HG03039 (cell line): ENCODE measurements around the gene DHRS7B.
"Not testable (repeated sequence)": the region's sequence is repeated elsewhere in the genome, so short reads cannot be mapped to it uniquely, and the experiment has no call there.

ENCODE experiments used
- ATAC-seq: cut with Tn5 transposase; IDR thresholded peaks from one replicate; pipeline ENCODE4 v1.9.1; 2021; ENCODE audit warnings: mild to moderate bottlenecking, moderate library complexity; ENCODE audit not compliant: unreplicated experiment

The DHRS7B gene, protein sequence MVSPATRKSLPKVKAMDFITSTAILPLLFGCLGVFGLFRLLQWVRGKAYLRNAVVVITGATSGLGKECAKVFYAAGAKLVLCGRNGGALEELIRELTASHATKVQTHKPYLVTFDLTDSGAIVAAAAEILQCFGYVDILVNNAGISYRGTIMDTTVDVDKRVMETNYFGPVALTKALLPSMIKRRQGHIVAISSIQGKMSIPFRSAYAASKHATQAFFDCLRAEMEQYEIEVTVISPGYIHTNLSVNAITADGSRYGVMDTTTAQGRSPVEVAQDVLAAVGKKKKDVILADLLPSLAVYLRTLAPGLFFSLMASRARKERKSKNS

DNA sequence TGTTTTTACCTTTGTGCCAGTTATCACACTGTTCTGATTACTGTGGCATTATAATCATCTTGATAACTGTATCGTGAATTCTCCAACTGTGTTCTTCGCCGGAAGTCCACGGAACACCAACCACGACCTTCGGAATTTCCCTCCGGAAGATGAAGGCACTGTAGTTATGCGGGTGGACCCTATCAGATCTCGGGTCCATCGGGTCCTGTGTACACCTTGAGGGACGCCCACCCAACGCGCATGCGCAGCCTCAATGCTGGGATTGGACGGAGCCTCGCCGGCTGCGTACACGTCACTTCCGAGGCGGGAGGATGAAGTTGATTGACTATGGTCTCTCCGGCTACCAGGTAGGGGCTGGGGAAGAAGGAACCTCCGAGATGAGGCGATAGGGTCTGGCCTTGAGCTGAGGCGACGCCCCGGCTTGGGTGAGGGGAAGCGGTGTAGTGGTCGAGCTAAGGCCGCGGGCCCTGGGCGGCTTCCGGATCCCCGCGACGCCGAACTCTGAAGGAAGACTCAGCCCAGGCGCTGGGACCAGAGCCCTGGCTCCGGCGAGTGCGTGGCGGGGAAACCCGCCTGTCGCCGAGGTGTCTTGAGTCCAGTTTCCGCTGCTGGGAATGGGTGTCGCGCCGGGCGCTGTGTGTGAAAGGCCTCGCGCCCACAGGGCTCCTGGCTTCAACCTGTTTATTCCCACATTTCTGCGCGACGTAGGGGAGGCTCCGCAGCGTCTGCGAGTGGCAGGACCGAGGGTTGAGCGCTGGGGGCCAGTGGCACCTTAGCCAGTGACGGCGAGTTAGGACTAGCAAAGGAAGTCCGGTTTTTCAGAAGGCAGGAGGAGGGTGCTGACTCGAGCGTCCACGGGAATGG, at the start of gene DHRS7B:
Gene DHRS7B (plus strand): TSS at position 320 of the 864 bp plus-strand sequence. CDS start 8 bp downstream, at position 328.
- peak; percentile 90 for ATAC-seq

DNA sequence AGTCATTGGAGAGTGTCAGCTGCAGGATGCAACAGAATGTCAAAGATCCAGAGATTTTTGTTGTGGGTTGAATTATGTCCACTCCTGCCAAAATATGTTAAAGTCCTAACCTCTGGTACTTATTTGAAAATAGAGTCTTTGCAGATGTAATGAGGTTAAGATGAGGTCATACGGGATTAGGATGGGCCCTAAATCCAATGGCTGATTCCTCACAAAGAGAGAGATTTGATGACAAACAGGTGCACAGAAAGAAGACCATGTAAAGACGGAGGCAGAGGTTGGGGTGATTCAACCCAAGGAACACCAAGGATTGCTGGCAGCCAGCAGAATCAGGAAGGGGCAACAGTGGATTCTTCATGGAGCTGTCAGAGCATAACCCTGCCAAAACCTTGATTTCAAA, 49.5 kb upstream of the DHRS7B start:
- no peak for ATAC-seq

DNA sequence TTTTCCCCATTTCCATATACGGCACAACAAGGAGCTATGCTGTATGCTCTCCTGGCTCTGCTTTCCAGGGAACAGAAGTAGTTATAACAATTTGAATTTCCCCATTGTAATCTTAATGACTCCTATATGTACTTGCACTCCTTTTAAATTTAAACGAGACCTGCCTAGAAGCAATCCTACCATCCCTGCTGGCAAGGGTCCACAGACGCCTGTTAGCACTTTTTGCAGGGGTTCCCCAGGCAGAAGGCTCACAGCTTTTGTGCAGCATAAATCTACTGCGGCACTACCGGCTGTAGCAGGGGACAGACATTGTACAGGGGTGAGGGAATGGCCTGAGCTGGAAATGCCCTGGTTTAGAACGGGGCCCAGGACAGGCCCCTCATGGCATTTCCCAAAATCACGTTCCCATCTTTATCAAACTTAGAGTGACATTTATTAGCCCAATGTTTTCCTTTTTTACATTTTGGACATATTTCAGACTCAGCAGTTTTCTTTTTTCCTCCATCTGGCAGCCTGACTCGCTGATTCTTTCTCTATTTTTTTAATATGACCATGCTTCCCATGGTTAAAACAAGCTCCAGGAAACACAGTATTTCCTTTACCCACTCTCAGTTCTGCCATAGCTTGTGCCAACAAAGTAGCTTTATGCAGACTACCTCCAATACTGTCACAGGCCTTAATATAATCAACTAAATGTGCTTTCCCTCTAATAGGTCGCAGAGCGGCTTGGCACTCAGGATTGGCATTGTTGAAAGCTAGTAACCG, 48.6 kb upstream of the DHRS7B start:
- ATAC-seq = no peak

DNA sequence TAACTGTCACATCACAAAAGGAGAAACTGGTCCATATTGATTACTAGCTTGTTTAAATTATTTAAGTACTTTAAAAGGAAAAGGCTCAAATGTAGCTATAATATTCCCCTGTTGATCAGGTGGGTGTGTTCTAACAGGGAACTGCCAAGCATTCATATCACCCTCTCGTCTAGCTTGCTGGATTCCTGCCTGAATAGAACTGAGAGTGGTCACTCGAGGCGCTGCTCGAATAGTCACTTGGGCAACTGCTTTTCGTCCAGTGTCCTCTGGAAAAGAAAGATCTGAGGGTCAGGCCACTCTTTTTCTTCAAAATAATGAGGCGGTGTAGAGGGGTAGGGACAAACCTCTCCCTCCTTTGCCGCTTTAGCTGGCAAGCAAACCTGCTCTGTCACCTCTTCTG, 47.6 kb upstream of the DHRS7B start:
- no peak for ATAC-seq

DNA sequence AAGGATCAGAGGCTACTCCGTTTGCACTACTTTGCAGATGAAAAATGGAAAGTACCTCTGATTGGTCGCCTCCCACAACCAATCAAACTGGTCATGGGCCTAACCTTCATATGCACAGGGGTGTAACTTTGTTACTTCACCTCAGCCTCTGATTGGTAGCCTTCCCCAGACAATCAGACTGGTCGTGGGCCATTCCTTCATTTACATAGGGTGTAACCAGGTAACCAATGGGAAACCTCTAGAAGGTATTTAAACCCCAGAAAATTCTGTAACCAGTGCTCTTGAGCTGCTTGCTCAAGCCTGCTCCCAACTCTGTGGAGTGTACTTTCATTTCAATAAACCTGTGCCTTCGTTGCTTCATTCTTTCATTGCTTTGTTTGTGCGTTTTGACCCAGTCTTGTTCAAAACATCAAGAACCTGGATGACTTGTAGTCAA, 44.7 kb upstream of the DHRS7B start:
- ATAC-seq = no peak

DNA sequence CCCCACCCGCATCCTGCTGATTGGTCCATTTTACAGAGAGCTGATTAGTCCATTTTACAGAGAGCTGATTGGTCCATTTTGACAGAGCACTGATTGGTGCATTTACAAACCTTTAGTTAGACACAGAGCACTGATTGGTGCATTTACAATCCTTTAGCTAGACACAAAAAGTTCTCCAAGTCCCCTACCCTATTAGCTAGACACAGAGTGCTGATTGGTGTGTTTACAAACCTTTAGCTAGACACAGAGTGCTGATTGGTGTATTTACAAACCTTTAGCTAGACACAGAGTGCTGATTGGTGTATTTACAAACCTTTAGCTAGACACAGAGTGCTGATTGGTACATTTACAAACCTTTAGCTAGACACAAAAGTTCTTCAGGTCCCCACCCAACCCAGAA, 41.5 kb upstream of the DHRS7B start:
- ATAC-seq = not testable (repeated sequence)

DNA sequence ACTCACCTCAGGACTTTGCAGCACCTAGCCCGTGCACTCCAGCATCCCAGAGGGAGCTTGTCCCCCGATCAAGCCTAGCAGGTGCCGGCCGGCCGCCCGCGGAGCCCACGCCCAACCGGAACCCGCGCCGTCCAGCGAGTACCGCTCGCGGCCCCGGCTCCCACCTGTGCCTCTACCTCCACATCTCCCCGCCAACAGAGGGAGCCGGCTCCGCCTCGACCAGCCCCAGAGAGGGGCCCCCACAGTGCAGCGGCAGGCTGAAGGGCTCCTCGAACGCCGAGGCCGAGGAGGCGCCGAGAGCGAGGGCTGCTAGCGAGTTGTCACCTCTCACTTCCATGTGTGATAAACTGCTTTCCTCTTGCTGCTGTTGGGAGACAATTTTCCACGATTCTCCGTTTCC, 41.1 kb upstream of the DHRS7B start:
- no peak for ATAC-seq

DNA sequence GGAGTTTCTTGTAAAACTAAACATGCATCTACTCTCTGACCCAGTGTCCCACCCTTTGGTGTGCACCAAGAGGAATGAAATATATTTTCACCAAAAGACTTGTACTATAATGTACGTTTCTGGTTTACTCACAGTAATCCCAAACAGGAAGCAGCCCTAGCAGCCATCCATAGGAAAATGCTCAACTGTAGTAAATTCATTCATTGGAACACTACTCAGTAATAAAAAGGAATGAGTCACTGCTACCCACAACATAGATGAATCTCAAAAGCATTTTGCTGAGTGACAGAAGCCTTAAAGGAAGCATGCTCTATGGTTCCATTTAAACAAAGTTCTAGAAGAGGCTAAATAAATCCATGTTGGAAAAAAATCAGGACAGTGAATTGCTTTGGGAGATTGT, 37.6 kb upstream of the DHRS7B start:
- no peak for ATAC-seq

DNA sequence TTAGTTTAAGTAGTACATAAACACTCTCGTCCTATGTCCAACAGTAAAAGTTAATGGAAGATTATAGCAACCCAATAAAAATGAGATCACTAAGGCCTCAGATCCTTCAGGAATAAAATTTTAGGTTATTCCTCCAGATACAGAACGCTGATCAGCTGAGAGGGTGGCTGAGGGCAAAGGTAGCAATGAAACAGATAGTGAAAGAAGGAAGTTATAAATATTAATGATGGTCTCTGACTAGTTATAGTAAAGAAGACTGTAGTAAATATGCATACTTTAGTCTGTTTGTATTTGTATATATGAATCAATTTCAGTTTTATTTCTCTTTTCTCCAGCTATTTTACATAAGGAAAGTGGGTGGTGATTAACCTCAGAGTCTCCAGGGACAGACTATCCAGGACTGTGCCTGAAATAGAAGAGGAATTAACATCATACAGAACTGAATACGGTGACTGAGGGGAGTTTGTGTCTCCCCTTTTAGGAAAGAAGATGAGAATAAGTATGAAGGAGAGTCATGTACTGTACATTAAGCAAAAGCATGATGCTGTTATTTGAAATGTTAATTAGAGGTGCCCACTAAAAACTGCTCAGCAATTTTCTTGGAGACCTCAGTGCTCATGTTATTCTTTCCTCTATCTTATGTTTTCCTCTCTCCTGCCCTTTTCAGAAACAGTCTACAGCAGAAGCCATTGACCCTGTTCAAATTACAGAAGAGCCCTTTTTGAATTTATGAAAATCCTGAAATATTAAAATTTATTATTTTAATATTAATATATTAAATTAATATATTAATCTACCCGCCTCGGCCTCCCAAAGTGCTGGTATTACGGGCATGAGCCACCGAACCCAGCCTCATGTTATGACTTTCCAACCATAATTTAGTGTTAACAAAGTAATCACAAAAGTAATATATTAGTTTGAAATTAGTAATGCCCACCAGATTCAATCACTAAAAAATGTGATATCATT, 36.5 kb upstream of the DHRS7B start:
- ATAC-seq = peak; percentile 48

DNA sequence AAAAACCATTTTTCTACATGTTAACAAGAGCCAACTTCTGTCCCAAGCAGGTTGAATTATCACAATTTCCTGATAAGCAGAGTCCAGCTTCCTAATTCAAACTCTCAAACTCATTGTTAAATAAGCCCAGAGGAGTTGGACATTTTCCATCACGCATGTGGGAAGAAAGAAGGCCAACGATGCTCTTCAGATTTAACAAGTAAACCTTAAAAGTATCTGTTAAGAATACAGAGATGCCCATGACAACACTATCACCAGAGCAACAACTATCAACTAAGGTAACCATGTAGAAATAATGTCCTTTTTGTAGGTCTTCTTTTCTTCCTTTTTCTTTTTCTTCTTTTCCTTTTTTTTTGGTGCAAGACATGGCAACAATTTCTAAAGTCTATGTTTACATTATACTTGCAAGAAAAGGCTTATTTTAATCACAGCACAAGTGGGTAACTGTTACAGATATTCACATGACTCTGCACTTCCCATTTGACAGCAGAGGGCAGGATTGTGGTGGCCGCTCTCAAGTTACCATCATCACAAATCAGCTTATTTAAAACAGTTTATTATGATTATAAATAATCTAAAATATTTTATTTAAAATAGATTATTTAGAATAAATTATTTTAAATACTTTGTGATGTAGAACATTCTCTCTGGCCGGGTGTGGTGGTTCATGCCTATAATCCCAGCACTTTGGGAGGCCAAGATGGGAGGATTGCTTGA, 35.7 kb upstream of the DHRS7B start:
- no peak for ATAC-seq

DNA sequence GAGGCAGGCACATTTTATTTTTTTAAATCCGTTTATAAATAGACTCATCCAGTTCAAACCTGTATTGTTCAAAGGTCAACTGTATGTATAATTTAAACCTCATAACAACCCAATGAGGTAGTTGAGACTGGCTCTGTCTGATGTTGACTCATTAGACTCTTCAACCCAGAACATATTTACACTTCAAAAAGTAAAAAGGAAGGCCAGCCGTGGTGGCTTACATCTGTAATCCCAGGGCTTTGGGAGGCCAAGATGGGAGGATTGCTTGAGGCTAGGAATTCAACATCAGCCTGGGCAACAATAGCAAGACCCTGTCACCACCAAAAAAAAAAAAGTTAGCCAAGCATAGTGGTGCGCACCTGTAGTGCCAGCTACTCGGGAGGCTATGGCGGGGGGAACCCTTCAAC, 32.5 kb upstream of the DHRS7B start:
- ATAC-seq = no peak

DNA sequence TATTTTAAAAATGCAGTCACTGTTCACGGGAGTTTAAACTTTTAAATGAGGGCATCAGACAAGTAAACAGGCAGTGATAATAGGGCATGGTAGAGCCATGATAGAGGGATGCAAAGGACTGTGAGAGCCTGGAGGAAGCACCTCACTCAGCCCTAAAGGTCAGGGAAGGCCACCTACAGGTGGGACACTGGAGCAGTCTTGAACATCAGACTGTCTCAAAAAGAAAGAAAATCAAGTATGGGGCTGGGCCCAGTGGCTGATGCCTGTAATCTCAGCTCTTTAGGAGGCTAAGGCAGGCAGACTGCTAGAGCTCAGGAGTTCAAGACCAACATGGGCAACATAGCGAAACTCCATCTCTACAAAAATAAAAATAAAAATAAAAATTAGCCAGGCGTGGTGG, 31.0 kb upstream of the DHRS7B start:
- no peak for ATAC-seq

DNA sequence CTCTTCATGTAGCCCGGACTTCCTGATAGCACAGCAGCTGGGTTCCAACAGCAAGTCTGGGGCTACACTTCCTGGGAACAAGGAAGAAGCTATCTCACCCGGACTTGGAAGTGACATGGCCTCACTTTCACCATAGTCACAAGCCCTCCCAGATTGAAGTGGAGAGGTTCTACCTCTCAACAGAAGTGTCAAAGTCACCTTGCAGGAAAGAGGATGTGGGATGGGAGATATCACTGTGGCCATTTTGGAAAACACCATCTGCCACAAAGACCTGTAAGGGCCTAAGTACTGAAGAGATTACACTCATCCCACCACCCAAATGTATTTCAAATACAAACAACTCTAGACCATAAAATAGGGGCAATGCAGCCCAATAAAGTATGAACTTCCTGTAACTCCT, 29.9 kb upstream of the DHRS7B start:
- no peak for ATAC-seq

DNA sequence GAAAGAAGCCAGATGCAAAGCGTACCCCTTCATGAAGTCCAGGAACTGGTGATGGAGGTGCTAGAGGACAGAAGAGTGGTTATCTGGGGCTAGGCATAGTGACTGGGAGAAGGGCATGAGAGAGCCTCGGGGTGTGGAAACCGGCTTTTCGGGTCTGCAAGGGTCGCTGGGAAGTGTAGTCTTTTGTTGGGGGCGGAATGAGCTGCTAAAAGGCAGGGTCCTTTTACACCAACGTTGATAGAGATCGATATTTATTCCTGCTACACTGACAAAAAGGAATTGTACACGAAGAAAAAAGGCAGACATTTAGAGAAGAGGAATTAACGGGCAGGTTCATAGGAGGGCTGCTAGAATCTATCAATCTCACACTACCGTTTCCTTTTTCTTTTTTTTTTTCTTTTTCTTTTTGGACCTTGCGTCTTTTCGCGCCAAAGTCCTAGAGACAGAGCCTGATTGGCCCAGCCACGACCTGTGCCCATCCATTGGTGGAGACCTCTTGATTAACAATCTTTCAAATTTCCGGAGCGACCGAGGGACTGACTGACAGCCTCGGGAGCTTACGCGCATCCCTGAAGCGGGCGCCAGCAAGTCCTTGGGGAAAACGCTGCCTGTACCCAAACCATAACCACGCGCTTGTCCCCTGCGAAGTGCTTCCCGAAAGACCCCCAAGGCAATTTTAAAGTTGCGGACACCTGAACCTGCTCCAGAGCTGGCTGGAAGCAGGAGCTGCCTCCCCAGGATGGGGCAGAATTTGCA, 27.7 kb upstream of the DHRS7B start:
- ATAC-seq = peak; percentile 92

DNA sequence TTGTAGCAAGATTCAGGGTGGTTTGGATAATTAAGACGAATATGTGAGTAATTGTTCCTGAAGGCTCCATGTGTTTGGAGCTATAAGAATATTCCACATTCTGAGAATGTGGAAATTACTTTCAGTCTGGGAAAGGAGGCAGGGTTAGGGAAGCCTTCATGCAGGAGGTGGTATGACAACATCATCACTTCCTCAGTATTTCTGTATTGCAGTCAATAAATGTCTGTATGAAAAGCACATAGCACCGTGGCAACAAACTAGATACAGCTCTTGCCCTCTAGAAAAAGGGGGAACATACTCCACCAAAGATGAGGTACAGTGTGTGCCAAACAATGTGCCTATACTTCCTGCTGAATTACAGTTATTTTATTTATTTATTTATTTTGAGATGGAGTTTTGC, 26.1 kb upstream of the DHRS7B start:
- no peak for ATAC-seq

DNA sequence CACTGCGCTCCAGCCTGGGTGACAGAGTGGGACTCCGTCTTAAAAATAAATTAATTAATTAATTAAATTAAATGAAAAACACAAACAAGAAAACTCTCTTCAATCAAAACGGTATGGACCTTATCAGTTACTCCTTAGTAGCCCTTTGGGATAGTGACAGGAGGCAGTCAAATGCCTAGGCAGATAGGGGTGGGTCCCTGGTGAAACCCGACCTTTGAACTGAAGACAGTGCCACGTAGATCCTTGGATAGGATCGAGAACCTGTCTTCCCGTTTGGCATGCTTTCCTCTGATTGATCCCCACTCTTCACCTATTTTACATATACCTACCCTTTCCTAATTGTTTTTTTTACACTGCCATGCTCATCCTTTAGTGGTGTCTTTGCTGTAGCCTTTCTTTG, 22.2 kb upstream of the DHRS7B start:
- no peak for ATAC-seq

DNA sequence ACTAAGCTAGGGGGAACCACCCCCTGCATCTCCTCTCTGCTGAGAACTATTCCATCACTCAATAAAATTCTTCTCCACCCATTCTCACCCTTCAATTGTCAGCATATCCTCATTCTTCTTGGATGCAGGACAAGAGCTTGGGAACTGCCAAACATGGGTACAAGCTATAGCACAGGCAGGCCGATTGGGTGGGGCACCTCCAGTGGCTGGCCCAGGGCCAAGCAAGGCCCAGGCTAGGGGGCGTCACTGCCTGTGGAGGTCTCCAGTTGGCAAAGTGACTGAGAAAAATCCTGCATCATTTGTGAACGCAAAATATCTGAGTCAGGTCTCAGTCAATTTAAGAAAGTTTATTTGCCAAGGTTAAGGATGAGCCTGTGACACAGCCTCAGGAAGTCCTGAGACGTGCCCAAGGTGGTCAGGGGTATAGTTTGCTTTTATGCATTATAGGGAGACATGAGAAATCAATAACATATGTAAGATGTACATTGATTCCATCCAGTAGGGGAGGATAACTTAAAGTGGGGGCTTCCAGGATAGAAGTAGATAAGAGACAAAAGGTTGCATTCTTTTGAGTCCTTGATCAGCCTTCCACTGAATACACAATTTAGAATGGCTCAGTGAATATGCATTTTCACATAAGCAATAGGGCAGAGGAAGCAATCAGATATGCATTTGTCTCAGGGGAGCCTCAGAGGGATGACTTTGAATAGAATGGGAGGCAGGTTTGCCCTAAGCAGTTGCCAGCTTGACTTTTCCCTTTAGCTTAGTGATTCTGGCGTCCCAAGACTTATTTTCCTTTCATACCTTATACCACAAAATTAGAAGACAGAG, 21.5 kb upstream of the DHRS7B start:
- ATAC-seq = no peak

DNA sequence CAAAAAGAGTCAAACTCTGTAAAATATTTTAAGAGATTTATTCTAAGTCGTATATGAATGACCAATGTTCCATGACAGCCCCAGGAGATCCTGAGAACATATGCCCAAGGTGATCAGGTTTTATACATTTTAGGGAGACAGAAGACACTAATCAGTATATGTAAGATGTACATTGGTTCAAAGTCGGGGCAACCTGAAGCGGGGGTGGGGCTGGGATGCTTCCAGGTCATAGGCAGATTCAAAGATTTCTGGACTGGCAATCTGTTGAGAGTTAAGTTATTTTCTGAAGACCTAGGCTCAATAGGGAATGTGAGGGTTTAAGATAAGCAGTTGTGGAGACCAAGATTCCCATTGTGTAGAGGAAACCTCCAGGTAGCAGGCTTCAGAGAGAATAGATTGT, 20.4 kb upstream of the DHRS7B start:
- ATAC-seq = no peak
